ENCODE results near the gene FLII. TPM values are rescaled to one million over a fixed set of nuclear protein-coding genes. Genes with fewer than 3 reads are reported as not detected.

Gene FLII
- total and polyA plus RNA-seq, 4 donors: 77.4 to 133 (median 126) TPM

- WGBS (ENCODE audit: insufficient coverage): 93% methylated on average over 24 of the region's 27 CpGs
- Histone ChIP-seq H3K4me3 (ENCODE audit: low read depth, low read length) (no peak overlapping the region), H3K9me3 (ENCODE audit: control insufficient read depth, insufficient read depth, low read length) (no peaks in the 10 kb centered on the region), H3K27me3 (ENCODE audit: control insufficient read depth, insufficient read depth, low read length) (no peaks in the 10 kb centered on the region), H3K4me1 (ENCODE audit: control insufficient read depth, insufficient read depth, low read length) (peaks cover 21% of the 10 kb centered on the region), H3K27ac (ENCODE audit: low read depth, low read length) (no peak overlapping the region), H3K36me3 (ENCODE audit: control insufficient read depth, insufficient read depth, low read length) (peaks cover 80% of the 10 kb centered on the region)
- no peak for DNase-seq (ENCODE audit: low read depth in 4 of 6, low spot score in 6 of 6)
Measured at GRCh38 chr17:18253947-18254821, 4.4 kb downstream of the FLII start.

DNA sequence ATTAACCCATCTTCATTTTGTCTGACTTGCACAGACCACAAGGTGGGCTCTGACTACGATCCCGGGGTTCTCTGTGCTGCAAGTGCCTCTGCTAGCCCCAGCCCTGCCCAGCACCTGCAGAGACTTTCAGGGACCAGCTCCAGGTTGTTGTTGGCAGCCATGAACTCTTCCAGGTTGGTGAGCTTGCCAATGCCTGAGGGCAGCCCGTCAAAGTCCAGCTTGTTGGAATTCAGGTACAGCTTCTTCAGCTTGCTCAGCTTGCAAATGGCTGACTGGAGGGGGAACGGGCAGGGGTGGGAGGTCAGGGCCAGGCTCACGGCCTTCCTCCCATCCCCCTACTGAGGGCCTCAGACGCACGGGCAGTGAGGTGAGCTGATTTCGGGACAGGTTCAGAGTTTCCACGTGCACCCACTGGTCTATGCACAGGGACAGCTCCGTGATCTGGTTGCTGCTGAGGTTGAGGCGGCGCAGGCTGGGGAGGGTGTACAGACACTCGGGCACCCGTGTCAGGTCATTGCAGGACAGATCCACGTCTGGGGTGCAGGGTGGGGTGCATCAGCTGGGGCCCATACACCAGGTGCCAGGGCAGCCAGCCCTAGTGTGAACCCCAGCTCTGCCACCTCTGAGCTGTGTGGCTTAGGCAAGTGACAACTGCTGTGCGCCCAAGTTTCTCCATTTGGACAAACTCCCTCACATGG, 5.2 kb downstream of the FLII start:
- DNase-seq (ENCODE audit: low read depth in 4 of 6, low spot score in 6 of 6): no peak
- Histone ChIP-seq H3K27me3 (ENCODE audit: control insufficient read depth, insufficient read depth, low read length) (no peaks in the 10 kb centered on the region), H3K4me3 (ENCODE audit: low read depth, low read length) (no peak overlapping the region), H3K27ac (ENCODE audit: low read depth, low read length) (no peak overlapping the region), H3K36me3 (ENCODE audit: control insufficient read depth, insufficient read depth, low read length) (peaks cover 88% of the 10 kb centered on the region), H3K4me1 (ENCODE audit: control insufficient read depth, insufficient read depth, low read length) (peaks cover 24% of the 10 kb centered on the region), H3K9me3 (ENCODE audit: control insufficient read depth, insufficient read depth, low read length) (no peaks in the 10 kb centered on the region)
- 94% methylated on average over 11 of the region's 16 CpGs for WGBS (ENCODE audit: insufficient coverage)

DNA sequence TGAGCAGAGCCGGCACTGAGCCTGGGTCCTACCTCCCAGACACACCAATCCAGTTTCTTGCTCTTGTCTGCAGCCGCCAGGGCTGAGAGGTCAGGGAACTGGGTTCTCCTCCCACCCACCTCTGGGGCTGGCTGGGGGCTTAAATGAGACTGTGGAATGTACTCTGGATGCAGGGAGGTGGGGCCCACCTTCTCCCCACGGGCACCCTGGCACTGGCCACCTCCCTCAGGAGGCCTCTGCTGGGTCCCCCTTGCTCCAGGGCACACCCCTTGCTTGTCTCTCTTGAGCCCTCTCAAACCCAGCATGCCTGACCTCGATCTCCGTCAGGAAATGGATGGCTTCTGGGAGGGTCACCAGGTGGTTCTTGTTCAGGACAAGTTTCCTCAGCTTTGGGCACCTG, 6.4 kb downstream of the FLII start:
- H3K27ac ChIP-seq (ENCODE audit: low read depth, low read length): no peak overlapping the region
- 100% methylated on average over 2 of the region's 5 CpGs for WGBS (ENCODE audit: insufficient coverage)

DNA sequence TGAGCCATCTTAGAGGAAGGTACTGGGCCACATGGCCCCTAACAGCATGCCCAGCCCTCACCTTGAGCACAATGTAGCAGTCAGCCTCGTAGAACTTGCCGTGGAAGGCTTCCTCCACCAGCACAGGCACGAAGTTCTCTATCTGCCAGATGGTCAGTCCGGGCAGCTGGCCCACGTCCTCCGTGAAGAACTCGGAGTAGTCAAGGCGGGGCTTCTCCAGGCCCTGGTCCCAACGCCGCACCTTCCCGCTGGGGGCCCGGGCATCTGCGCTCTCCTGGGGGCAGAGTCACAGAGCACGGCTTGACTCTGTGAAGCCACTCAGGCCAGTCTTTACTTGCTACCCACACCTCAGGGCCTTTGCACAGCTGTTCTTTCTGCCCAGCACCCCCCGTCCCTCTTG, 7.3 kb downstream of the FLII start:
- Histone ChIP-seq H3K27ac (ENCODE audit: low read depth, low read length) (no peak overlapping the region), H3K4me1 (ENCODE audit: control insufficient read depth, insufficient read depth, low read length) (peaks cover 14% of the 10 kb centered on the region), H3K4me3 (ENCODE audit: low read depth, low read length) (no peak overlapping the region), H3K27me3 (ENCODE audit: control insufficient read depth, insufficient read depth, low read length) (no peaks in the 10 kb centered on the region), H3K9me3 (ENCODE audit: control insufficient read depth, insufficient read depth, low read length) (no peaks in the 10 kb centered on the region), H3K36me3 (ENCODE audit: control insufficient read depth, insufficient read depth, low read length) (peaks cover 97% of the 10 kb centered on the region)
- 91% methylated on average over 15 of the region's 15 CpGs for WGBS (ENCODE audit: insufficient coverage)
- DNase-seq (ENCODE audit: low read depth in 4 of 6, low spot score in 6 of 6): no peak

More for the DNA sequence above, 6.4 kb downstream of the FLII start:
- Histone ChIP-seq H3K36me3 (ENCODE audit: control insufficient read depth, insufficient read depth, low read length) (peaks cover 98% of the 10 kb centered on the region), H3K4me1 (ENCODE audit: control insufficient read depth, insufficient read depth, low read length) (peaks cover 20% of the 10 kb centered on the region), H3K4me3 (ENCODE audit: low read depth, low read length) (no peak overlapping the region), H3K27me3 (ENCODE audit: control insufficient read depth, insufficient read depth, low read length) (no peaks in the 10 kb centered on the region), H3K9me3 (ENCODE audit: control insufficient read depth, insufficient read depth, low read length) (no peaks in the 10 kb centered on the region)
- no peak for DNase-seq (ENCODE audit: low read depth in 4 of 6, low spot score in 6 of 6)

GRCh38 chr17:18250708-18251107, 7.8 kb downstream of the FLII start:
- Histone ChIP-seq H3K4me3 (ENCODE audit: low read depth, low read length) (no peak overlapping the region), H3K36me3 (ENCODE audit: control insufficient read depth, insufficient read depth, low read length) (peaks cover 97% of the 10 kb centered on the region), H3K27me3 (ENCODE audit: control insufficient read depth, insufficient read depth, low read length) (no peaks in the 10 kb centered on the region), H3K9me3 (ENCODE audit: control insufficient read depth, insufficient read depth, low read length) (no peaks in the 10 kb centered on the region), H3K4me1 (ENCODE audit: control insufficient read depth, insufficient read depth, low read length) (peaks cover 14% of the 10 kb centered on the region), H3K27ac (ENCODE audit: low read depth, low read length) (no peak overlapping the region)
- WGBS (ENCODE audit: insufficient coverage): 96% methylated on average over 14 of the region's 14 CpGs
- no peak for DNase-seq (ENCODE audit: low read depth in 4 of 6, low spot score in 6 of 6)

DNA sequence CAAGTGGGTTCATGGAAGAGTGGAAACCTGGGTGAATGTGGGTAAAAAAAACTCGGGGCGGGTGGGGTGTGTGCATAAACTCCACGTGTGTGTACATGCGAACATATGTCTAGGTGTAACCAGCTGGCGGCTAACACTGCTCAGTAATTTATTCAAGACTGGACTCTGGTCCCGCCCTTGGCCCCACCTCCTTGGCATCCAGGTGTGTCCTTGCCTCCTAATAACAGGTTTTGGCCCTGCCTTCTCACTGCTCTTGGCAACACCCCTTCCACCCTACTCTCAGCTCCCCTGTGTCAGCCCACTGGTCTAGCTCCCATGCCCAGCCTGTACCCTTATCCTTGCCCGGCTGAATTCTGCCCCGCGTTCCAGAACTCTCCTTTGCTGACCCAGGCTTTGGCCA, 8.3 kb downstream of the FLII start:
- no peak for DNase-seq (ENCODE audit: low read depth in 4 of 6, low spot score in 6 of 6)
- WGBS (ENCODE audit: insufficient coverage): 90% methylated on average over 9 of the region's 9 CpGs
- Histone ChIP-seq H3K4me1 (ENCODE audit: control insufficient read depth, insufficient read depth, low read length) (peaks cover 14% of the 10 kb centered on the region), H3K27me3 (ENCODE audit: control insufficient read depth, insufficient read depth, low read length) (no peaks in the 10 kb centered on the region), H3K27ac (ENCODE audit: low read depth, low read length) (no peak overlapping the region), H3K36me3 (ENCODE audit: control insufficient read depth, insufficient read depth, low read length) (peaks cover 97% of the 10 kb centered on the region), H3K9me3 (ENCODE audit: control insufficient read depth, insufficient read depth, low read length) (no peaks in the 10 kb centered on the region), H3K4me3 (ENCODE audit: low read depth, low read length) (no peak overlapping the region)

- Histone ChIP-seq H3K27ac (ENCODE audit: low read depth, low read length) (no peak overlapping the region), H3K4me3 (ENCODE audit: low read depth, low read length) (no peak overlapping the region), H3K4me1 (ENCODE audit: control insufficient read depth, insufficient read depth, low read length) (peaks cover 14% of the 10 kb centered on the region), H3K27me3 (ENCODE audit: control insufficient read depth, insufficient read depth, low read length) (no peaks in the 10 kb centered on the region), H3K36me3 (ENCODE audit: control insufficient read depth, insufficient read depth, low read length) (peaks cover 94% of the 10 kb centered on the region), H3K9me3 (ENCODE audit: control insufficient read depth, insufficient read depth, low read length) (no peaks in the 10 kb centered on the region)
- no peak for DNase-seq (ENCODE audit: low read depth in 4 of 6, low spot score in 6 of 6)
- 93% methylated on average over 2 of the region's 7 CpGs for WGBS (ENCODE audit: insufficient coverage)
Measured at GRCh38 chr17:18248811-18249210, 9.7 kb downstream of the FLII start.

DNA sequence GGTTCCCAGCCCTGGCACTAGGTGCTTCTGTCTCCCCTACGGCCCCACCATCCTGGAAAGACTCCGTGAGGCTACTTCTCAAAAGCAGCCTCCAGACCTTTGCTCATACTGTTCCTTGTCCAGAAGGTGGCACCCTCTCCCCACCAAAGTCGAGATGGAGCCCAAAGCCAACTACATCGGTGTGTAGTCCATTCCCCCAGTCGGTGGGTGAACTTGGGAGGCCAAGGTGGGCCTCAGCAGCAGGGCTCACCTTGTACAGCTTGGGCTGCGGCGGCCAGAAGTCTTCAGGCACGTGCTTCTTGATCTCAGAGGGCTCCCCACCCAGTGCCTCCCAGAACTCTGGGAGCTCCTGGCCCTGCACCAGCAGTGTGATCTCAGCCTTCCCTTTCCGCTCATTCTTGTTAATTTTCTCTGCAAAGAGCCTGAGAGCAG, 10.2 kb downstream of the FLII start:
- 27% methylated on average over 9 of the region's 9 CpGs for WGBS (ENCODE audit: insufficient coverage)
- peaks cover 14% of the 10 kb centered on the region for H3K4me1 ChIP-seq (ENCODE audit: control insufficient read depth, insufficient read depth, low read length)
- H3K27ac ChIP-seq (ENCODE audit: low read depth, low read length): no peak overlapping the region
- peaks cover 94% of the 10 kb centered on the region for H3K36me3 ChIP-seq (ENCODE audit: control insufficient read depth, insufficient read depth, low read length)
- DNase-seq (ENCODE audit: low read depth in 4 of 6, low spot score in 6 of 6): peak in 4 of 6 donors; percentile 50 to 89 (median 76)
- H3K27me3 ChIP-seq (ENCODE audit: control insufficient read depth, insufficient read depth, low read length): no peaks in the 10 kb centered on the region
- H3K4me3 ChIP-seq (ENCODE audit: low read depth, low read length): no peak overlapping the region
- H3K9me3 ChIP-seq (ENCODE audit: control insufficient read depth, insufficient read depth, low read length): no peaks in the 10 kb centered on the region

- Histone ChIP-seq H3K4me1 (ENCODE audit: control insufficient read depth, insufficient read depth, low read length) (peaks cover 14% of the 10 kb centered on the region), H3K9me3 (ENCODE audit: control insufficient read depth, insufficient read depth, low read length) (no peaks in the 10 kb centered on the region), H3K27me3 (ENCODE audit: control insufficient read depth, insufficient read depth, low read length) (no peaks in the 10 kb centered on the region), H3K27ac (ENCODE audit: low read depth, low read length) (no peak overlapping the region), H3K36me3 (ENCODE audit: control insufficient read depth, insufficient read depth, low read length) (peaks cover 93% of the 10 kb centered on the region), H3K4me3 (ENCODE audit: low read depth, low read length) (no peak overlapping the region)
- no peak for DNase-seq (ENCODE audit: low read depth in 4 of 6, low spot score in 6 of 6)
- WGBS (ENCODE audit: insufficient coverage): 87% methylated on average over 26 of the region's 30 CpGs
Measured at GRCh38 chr17:18247613-18248001, 10.9 kb downstream of the FLII start.

All from spinal cord (tissue), 10 donors.